HG02642 (cell line): ENCODE data around the gene RASAL1.

Source experiments
- ATAC-seq: cut with Tn5 transposase; IDR thresholded peaks from one replicate; pipeline ENCODE4 v1.9.1; 2021; ENCODE audit warnings: mild to moderate bottlenecking; ENCODE audit not compliant: unreplicated experiment, poor library complexity

RASAL1 gene

GRCh38 chr12:113099764-113100163 is 35.8 kb downstream of the RASAL1 start:
- ATAC-seq = no peak

- ATAC-seq = no peak
Measured at GRCh38 chr12:113099364-113099763, 36.2 kb downstream of the RASAL1 start.

GRCh38 chr12:113098441-113099028 is 37.0 kb downstream of the RASAL1 start:
- no peak for ATAC-seq

GRCh38 chr12:113097716-113098440 is 37.7 kb downstream of the RASAL1 start:
- no peak for ATAC-seq

- ATAC-seq = no peak
Measured at GRCh38 chr12:113096675-113097461, 38.7 kb downstream of the RASAL1 start.

- no peak for ATAC-seq
Measured at GRCh38 chr12:113095405-113095804, 40.2 kb downstream of the RASAL1 start.

- ATAC-seq = no peak
Measured at GRCh38 chr12:113094738-113095137, 40.8 kb downstream of the RASAL1 start.

- ATAC-seq = no peak
Measured at GRCh38 chr12:113093409-113094101, 42.0 kb downstream of the RASAL1 start.

GRCh38 chr12:113092607-113093408 is 42.8 kb downstream of the RASAL1 start:
- no peak for ATAC-seq

GRCh38 chr12:113091506-113091905 is 44.1 kb downstream of the RASAL1 start:
- no peak for ATAC-seq

- no peak for ATAC-seq
Measured at GRCh38 chr12:113090740-113091139, 44.8 kb downstream of the RASAL1 start.

GRCh38 chr12:113089839-113090238 is 45.7 kb downstream of the RASAL1 start:
- no peak for ATAC-seq

- ATAC-seq = no peak
Measured at GRCh38 chr12:113088971-113089756, 46.4 kb downstream of the RASAL1 start.

GRCh38 chr12:113088037-113088436 is 47.5 kb downstream of the RASAL1 start:
- no peak for ATAC-seq

GRCh38 chr12:113087193-113087592 is 48.4 kb downstream of the RASAL1 start:
- no peak for ATAC-seq

- ATAC-seq = no peak
Measured at GRCh38 chr12:113086249-113087164, 49.1 kb downstream of the RASAL1 start.

- no peak for ATAC-seq
Measured at GRCh38 chr12:113083863-113084435, 51.6 kb downstream of the RASAL1 start.
